PC-3 (cell line): Measurements from ENCODE around the gene TAPT1. TPM values are rescaled to one million over a fixed set of nuclear protein-coding genes. Genes with fewer than 3 reads are reported as not detected.

Experiments
- ATAC-seq: fragments of 200-7000 bp; cut with Tn5 transposase; 2 replicates; pipeline ENCODE4 v1.9.1; 2020; ENCODE audit warnings: mild to moderate bottlenecking, moderate library complexity
- BruUV-seq: library from RNA; stranded (reverse); fragments of 400-500 nt; replicated peaks from 2 replicates; lab custom pipeline; 2021; lab: Mats Ljungman, UMichigan
- CTCF ChIA-PET: fragments of 300-600 bp; sonication (Branson Sonifier 250); formaldehyde crosslinking; loops from one replicate; lab custom pipeline; 2022; ENCODE audit warnings: antibody characterized with exemption; lab: Charles Lee
- POLR2A ChIA-PET: fragments of 300-600 bp; sonication (Branson Sonifier 250); formaldehyde crosslinking; loops from one replicate; lab custom pipeline; 2022; ENCODE audit warnings: antibody characterized with exemption; ENCODE audit not compliant: unreplicated experiment; lab: Charles Lee
- DNase-seq: peaks from one replicate; pipeline ENCODE4 v3.0.0-alpha.2; 2015
- H2AFZ ChIP-seq: fragments of 300-600 bp; sonication (generic); 2 replicates; pipeline ENCODE4 v1.6.0; 2016; ENCODE audit warnings: antibody characterized with exemption, low read length
- H3F3A ChIP-seq: fragments of 300-600 bp; sonication (generic); one replicate; pipeline ENCODE4 v1.6.0; 2017; ENCODE audit warnings: antibody characterized with exemption, low read length, control low read depth, mild to moderate bottlenecking; ENCODE audit not compliant: unreplicated experiment
- H3K27ac ChIP-seq: fragments of 300-600 bp; sonication (generic); 2 replicates; pipeline ENCODE4 v1.5.1; 2016; ENCODE audit warnings: mild to moderate bottlenecking, low read length
- H3K27me3 ChIP-seq: fragments of 300-600 bp; sonication (generic); 2 replicates; pipeline ENCODE4 v1.6.1; 2016; ENCODE audit warnings: low read length, mixed read lengths
- H3K36me3 ChIP-seq: fragments of 300-600 bp; sonication (generic); 2 replicates; pipeline ENCODE4 v1.6.1; 2016; ENCODE audit warnings: low read depth, mixed run types, low read length, mixed read lengths
- H3K4me1 ChIP-seq: fragments of 300-600 bp; sonication (generic); 2 replicates; pipeline ENCODE4 v1.5.1; 2016; ENCODE audit warnings: low read length; ENCODE audit not compliant: insufficient read depth
- H3K4me2 ChIP-seq: fragments of 300-600 bp; sonication (generic); 2 replicates; pipeline ENCODE4 v1.6.0; 2016; ENCODE audit warnings: low read length
- H3K4me3 ChIP-seq: fragments of 300-600 bp; sonication (generic); 2 replicates; pipeline ENCODE4 v1.5.1; 2016; ENCODE audit warnings: mild to moderate bottlenecking, low read length, mixed read lengths
- H3K79me2 ChIP-seq: fragments of 300-600 bp; sonication (generic); 2 replicates; pipeline ENCODE4 v1.6.1; 2017; ENCODE audit warnings: low read length, mixed read lengths
- H3K9ac ChIP-seq: fragments of 300-600 bp; sonication (generic); 2 replicates; pipeline ENCODE4 v1.6.0; 2016; ENCODE audit warnings: mild to moderate bottlenecking, low read length
- H3K9me2 ChIP-seq: fragments of 300-600 bp; sonication (generic); replicated peaks from 2 replicates; pipeline ENCODE4 v1.6.1; 2016; ENCODE audit warnings: mixed run types, low read length, mixed read lengths
- H3K9me3 ChIP-seq: fragments of 300-600 bp; sonication (generic); 2 replicates; pipeline ENCODE4 v1.6.1; 2016; ENCODE audit warnings: low read length, mixed read lengths
- H4K20me1 ChIP-seq: fragments of 300-600 bp; sonication (generic); 2 replicates; pipeline ENCODE4 v1.6.1; 2016; ENCODE audit warnings: low read length, mixed read lengths
- CTCF ChIP-seq: fragments of 300-600 bp; sonication (generic); conservative IDR thresholded peaks from 2 replicates; pipeline ENCODE4 v1.5.1; 2017; ENCODE audit warnings: antibody characterized with exemption, low read depth, mild to moderate bottlenecking, low read length
- EZH2 ChIP-seq: fragments of 300-600 bp; sonication (generic); IDR thresholded peaks from one replicate; pipeline ENCODE4 v1.6.1; 2017; ENCODE audit warnings: antibody characterized with exemption, mild to moderate bottlenecking, low read length; ENCODE audit not compliant: unreplicated experiment
- EZH2phosphoT487 ChIP-seq: fragments of 300-600 bp; sonication (generic); IDR thresholded peaks from 2 replicates; pipeline ENCODE4 v1.6.1; 2018; ENCODE audit warnings: mild to moderate bottlenecking, antibody characterized with exemption, low read length, borderline replicate concordance
- intact Hi-C: fragments of 100-400 bp; cut with micrococcal nuclease; formaldehyde crosslinking; loops from 2 replicates; pipeline ENCODE4 v1.9.0; 2023
- total RNA-seq: library from RNA; depleted of rRNA; stranded (reverse); fragments of >200 nt; gene quantifications from 2 replicates; pipeline ENCODE4 v1.2.3, GENCODE V29; 2014

The TAPT1 gene
- total RNA-seq, 1 experiment from 2014 or later, result 8.7 TPM

- Histone ChIP-seq H3K36me3 (no peaks in the 10 kb centered on the region; the same call in 1 of the 2 replicates), H4K20me1 (no peaks in the 10 kb centered on the region), H3K4me2 (no peak overlapping the region), H3K4me3 (no peak overlapping the region), H2AFZ (no peak overlapping the region), H3F3A (no peaks in the 10 kb centered on the region), H3K9ac (no peak overlapping the region), H3K9me3 (no peaks in the 10 kb centered on the region), H3K27ac (no peak overlapping the region), H3K27me3 (no peaks in the 10 kb centered on the region), H3K4me1 (no peaks in the 10 kb centered on the region), H3K79me2 (no peaks in the 10 kb centered on the region), H3K9me2 (no peaks in the 10 kb centered on the region)
- no TSS peak for BruUV-seq
- intact Hi-C loops, result no loop called here
- ATAC-seq, result no peak
- CTCF ChIA-PET, result no interaction called here
- DNase-seq, result no peak
- TF ChIP-seq CTCF (no peak), EZH2phosphoT487 (no peak), EZH2 (no peak)
- POLR2A ChIA-PET, result no interaction called here
Observed at GRCh38 chr4:16187455-16187854, 38.8 kb downstream of the TAPT1 start.

- CTCF ChIA-PET, result no interaction called here
- no peak overlapping the region for H2AFZ ChIP-seq
Observed at GRCh38 chr4:16186986-16187385, 39.3 kb downstream of the TAPT1 start.

More at GRCh38 chr4:16186986-16187385, 39.3 kb downstream of the TAPT1 start:
- Histone ChIP-seq H3K27ac (no peak overlapping the region), H3K4me3 (no peak overlapping the region), H3K9me3 (no peaks in the 10 kb centered on the region), H3K36me3 (no peaks in the 10 kb centered on the region; the same call in 1 of the 2 replicates), H3K27me3 (no peaks in the 10 kb centered on the region), H3K9ac (no peak overlapping the region), H4K20me1 (no peaks in the 10 kb centered on the region), H3K4me2 (no peak overlapping the region), H3K79me2 (no peaks in the 10 kb centered on the region), H3F3A (no peaks in the 10 kb centered on the region), H3K9me2 (no peaks in the 10 kb centered on the region), H3K4me1 (no peaks in the 10 kb centered on the region)
- no peak for ATAC-seq
- POLR2A ChIA-PET, result no interaction called here
- intact Hi-C loops, result no loop called here
- no peak for DNase-seq
- no peak for TF ChIP-seq EZH2phosphoT487
- no peak for TF ChIP-seq CTCF
- TF ChIP-seq EZH2, result no peak
- no TSS peak for BruUV-seq
